ENCODE measurements around the gene PRDX4. TPM values are rescaled to one million over a fixed set of nuclear protein-coding genes. Genes with fewer than 3 reads are reported as not detected.

PRDX4 gene
- total RNA-seq = 398 and 442 TPM in 2 replicates

DNA sequence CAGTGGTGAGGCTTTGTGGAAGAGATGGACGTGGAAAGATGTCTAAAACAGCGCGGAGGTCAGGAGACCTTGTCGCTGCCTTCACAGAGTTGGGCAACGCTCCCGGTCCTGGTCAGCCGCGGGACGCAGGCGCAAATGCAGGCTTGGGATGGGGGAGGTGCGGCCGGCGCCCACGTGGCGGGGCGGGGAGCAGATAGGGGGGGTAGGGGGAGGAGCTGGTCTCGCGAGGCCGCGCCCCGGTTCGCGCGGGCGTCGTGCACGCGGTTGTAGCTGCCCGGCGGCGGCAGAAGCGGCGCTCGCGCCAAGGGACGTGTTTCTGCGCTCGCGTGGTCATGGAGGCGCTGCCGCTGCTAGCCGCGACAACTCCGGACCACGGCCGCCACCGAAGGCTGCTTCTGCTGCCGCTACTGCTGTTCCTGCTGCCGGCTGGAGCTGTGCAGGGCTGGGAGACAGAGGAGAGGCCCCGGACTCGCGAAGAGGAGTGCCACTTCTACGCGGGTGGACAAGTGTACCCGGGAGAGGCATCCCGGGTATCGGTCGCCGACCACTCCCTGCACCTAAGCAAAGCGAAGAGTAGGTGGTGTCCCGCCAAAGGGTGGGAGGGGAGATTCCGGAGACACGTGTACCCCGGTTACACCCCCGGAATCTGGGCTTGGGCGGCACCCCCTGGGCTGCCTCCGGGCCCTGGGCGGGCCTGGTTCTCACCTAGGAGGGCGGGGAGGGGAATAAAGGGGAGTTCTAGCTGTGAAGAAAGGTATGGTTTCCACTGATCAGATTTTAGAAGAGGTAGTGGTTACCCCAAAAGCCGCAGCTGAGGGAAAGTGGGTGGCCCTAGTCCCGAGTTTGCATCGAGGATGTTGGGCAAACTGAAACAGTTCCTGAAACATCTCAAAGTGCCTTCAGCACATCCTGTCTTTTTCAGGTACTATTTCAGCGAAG, at the start of gene PRDX4:
PRDX4 (plus strand) TSS at position 255 of the 939 bp plus-strand sequence; CDS start at position 333, 78 bp downstream.

Other genes with a start within 250 kb of the PRDX4 start
- gene ACOT9, start 75.8 kb downstream of the PRDX4 start, total RNA-seq = 42.4 and 52.3 TPM in 2 replicates
- 385 and 749 TPM in 2 replicates for gene SAT1, start 115.7 kb downstream of the PRDX4 start, total RNA-seq
- gene APOO, start 240.4 kb downstream of the PRDX4 start, total RNA-seq = 8.1 and 38.5 TPM in 2 replicates
- not detected in 2 replicates for gene CXorf58, start 240.5 kb downstream of the PRDX4 start, total RNA-seq